ENCODE data around the gene TEAD1. TPM values are rescaled to one million over a fixed set of nuclear protein-coding genes. Genes with fewer than 3 reads are reported as not detected.

Gene TEAD1
- total RNA-seq, 1 donor from 2014 or later: 163 TPM

GRCh38 chr11:12689029-12689755 is 15.0 kb downstream of the TEAD1 start:
- Mint-ChIP-seq H3K27ac (peak overlapping the region; percentile 94), H3K4me1 (peaks cover 97% of the 10 kb centered on the region), H3K27me3 (ENCODE audit: low read depth) (no peaks in the 10 kb centered on the region), H3K36me3 (no peaks in the 10 kb centered on the region), H3K4me3 (peak overlapping the region; percentile 4), H3K9me3 (no peaks in the 10 kb centered on the region)
- TF ChIP-seq CTCF (IDR thresholded peaks at IDR 0.05; ENCODE audit: unreplicated experiment): no peak
- no peak for DNase-seq (ENCODE audit: low spot score in 2 of 2, unreplicated experiment in 2 of 2)

- no peaks in the 10 kb centered on the region for H3K27me3 Mint-ChIP-seq (ENCODE audit: low read depth)
- H3K4me1 Mint-ChIP-seq: peaks cover 97% of the 10 kb centered on the region
- no peaks in the 10 kb centered on the region for H3K36me3 Mint-ChIP-seq
- H3K27ac Mint-ChIP-seq: peak overlapping the region; percentile 86
- no peak for DNase-seq (ENCODE audit: low spot score in 2 of 2, unreplicated experiment in 2 of 2)
- H3K4me3 Mint-ChIP-seq: no peak overlapping the region
- TF ChIP-seq CTCF (IDR thresholded peaks at IDR 0.05; ENCODE audit: unreplicated experiment): no peak
- H3K9me3 Mint-ChIP-seq: no peaks in the 10 kb centered on the region
These were observed 16.4 kb downstream of the TEAD1 start for GRCh38 chr11:12690663-12691062.

GRCh38 chr11:12691473-12691872 is 17.3 kb downstream of the TEAD1 start:
- no peak for DNase-seq (ENCODE audit: low spot score in 2 of 2, unreplicated experiment in 2 of 2)
- Mint-ChIP-seq H3K4me1 (peaks cover 97% of the 10 kb centered on the region), H3K36me3 (no peaks in the 10 kb centered on the region), H3K4me3 (no peak overlapping the region), H3K27me3 (ENCODE audit: low read depth) (no peaks in the 10 kb centered on the region), H3K27ac (peak overlapping the region; percentile 86), H3K9me3 (no peaks in the 10 kb centered on the region)
- TF ChIP-seq CTCF (IDR thresholded peaks at IDR 0.05; ENCODE audit: unreplicated experiment): no peak

- Mint-ChIP-seq H3K27ac (peak overlapping the region; percentile 98), H3K36me3 (no peaks in the 10 kb centered on the region), H3K27me3 (ENCODE audit: low read depth) (no peaks in the 10 kb centered on the region), H3K4me1 (peaks cover 97% of the 10 kb centered on the region), H3K9me3 (no peaks in the 10 kb centered on the region), H3K4me3 (peak overlapping the region; percentile 23)
- TF ChIP-seq CTCF (IDR thresholded peaks at IDR 0.05; ENCODE audit: unreplicated experiment): no peak
- no peak for DNase-seq (ENCODE audit: low spot score in 2 of 2, unreplicated experiment in 2 of 2)
These were observed 18.2 kb downstream of the TEAD1 start for GRCh38 chr11:12692229-12693075.

- TF ChIP-seq CTCF (IDR thresholded peaks at IDR 0.05; ENCODE audit: unreplicated experiment): no peak
- no peak for DNase-seq (ENCODE audit: low spot score in 2 of 2, unreplicated experiment in 2 of 2)
- Mint-ChIP-seq H3K27ac (peak overlapping the region; percentile 98), H3K36me3 (no peaks in the 10 kb centered on the region), H3K4me1 (peaks cover 95% of the 10 kb centered on the region), H3K4me3 (peak overlapping the region; percentile 23), H3K27me3 (ENCODE audit: low read depth) (no peaks in the 10 kb centered on the region), H3K9me3 (no peaks in the 10 kb centered on the region)
These were observed 18.9 kb downstream of the TEAD1 start for GRCh38 chr11:12693094-12693478.
